Measurements from ENCODE around the gene GAREM2. TPM values are rescaled to one million over a fixed set of nuclear protein-coding genes. Genes with fewer than 3 reads are reported as not detected.
A peak's percentile ranks its signal among the peaks of the same experiment; 100 is the strongest.

Gene GAREM2
- total RNA-seq, 2 donors from 2014 or later: 1.6 TPM

DNA sequence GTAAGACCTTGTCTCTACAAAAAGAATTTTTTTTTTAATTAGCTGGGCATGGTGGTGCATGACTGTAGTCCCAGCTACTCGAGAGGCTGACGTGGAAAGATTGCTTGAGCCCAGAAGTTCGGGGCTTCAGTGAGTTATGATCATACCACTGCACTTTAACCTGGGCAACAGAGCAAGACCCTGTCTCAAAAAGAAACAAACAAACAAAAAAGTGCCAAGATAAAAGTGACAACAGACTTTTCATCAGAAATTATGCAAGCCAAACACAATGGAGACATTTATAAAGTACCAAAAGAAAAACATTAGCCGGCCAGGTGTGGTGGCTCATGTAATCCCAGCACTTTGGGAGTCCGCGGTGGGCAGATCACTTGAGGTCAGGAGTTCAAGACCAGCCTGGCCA lies 44.8 kb downstream of the GAREM2 start:
- Histone ChIP-seq H3K4me1 (no peaks in the 10 kb centered on the region), H3K36me3 (replicated peaks in 1 of 2; ENCODE audit: insufficient read depth in 1 of 2, low read depth in 2 of 2) (peaks cover 0 to 14% of the 10 kb centered on the region in 2 donors), H3K9me3 (no peaks in the 10 kb centered on the region), H3K27me3 (no peaks in the 10 kb centered on the region), H3K27ac (no peak overlapping the region), H3K4me3 (no peak overlapping the region)
- DNase-seq: no peak
- no peak for ATAC-seq
- TF ChIP-seq CTCF (IDR thresholded peaks at IDR 0.05): no peak
- no peak for TF ChIP-seq POLR2A (IDR thresholded peaks at IDR 0.05)
- intact Hi-C loops (cut with DNase I): no loop called here
- WGBS, 2 donors: 82 to 89% methylated on average over 6 of the region's 6 CpGs

DNA sequence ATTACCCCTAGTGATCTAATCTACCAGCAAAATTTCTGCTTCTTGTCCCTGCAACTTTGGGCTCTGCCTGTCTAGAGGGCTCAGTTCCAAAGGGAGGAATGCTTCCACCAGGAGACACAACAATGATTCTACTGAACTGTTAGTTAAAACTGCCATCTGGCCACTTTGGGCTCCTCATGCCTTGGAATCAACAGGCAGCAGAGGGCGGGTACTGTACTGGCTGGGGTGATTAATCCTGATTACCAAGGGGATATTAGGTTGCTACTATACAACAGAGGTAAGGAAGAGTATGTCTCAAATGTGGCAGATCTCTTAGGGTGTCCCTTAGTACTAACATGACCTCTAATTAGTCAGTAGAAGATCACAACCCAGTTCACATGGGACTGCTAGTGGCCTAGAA lies 50.1 kb downstream of the GAREM2 start:
- DNase-seq: no peak
- Histone ChIP-seq H3K4me3 (no peak overlapping the region), H3K27me3 (no peaks in the 10 kb centered on the region), H3K9me3 (no peaks in the 10 kb centered on the region), H3K4me1 (peaks cover 15% of the 10 kb centered on the region), H3K27ac (no peak overlapping the region), H3K36me3 (replicated peaks in 1 of 2; ENCODE audit: insufficient read depth in 1 of 2, low read depth in 2 of 2) (no peaks in the 10 kb centered on the region)
- intact Hi-C loops (cut with DNase I): no loop called here
- no peak for ATAC-seq
- TF ChIP-seq CTCF (IDR thresholded peaks at IDR 0.05): no peak
- WGBS, 2 donors: 94 to 100% methylated on average over 1 of the region's 1 CpG

DNA sequence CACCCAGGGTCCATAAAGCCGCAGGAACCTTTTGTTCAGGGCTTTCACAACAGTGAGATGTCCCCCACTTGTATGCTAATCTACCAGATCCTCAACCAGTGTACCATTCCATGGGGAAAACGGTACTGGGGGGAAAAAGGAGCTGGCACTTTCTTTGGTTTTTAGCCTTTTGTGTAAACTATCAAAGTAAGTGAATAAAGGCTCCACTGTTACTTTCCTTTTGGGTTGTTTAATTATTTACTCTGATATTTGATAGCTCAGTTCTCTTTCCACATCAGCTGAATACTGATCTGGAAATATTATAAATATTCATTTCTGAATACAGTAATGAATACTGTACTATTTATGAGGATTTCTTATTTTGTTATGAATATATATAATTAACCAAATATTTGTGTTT lies 51.2 kb downstream of the GAREM2 start:
- Histone ChIP-seq H3K36me3 (replicated peaks in 1 of 2; ENCODE audit: insufficient read depth in 1 of 2, low read depth in 2 of 2) (peaks cover 0 to 6% of the 10 kb centered on the region in 2 donors), H3K27me3 (no peaks in the 10 kb centered on the region), H3K4me3 (no peak overlapping the region), H3K4me1 (peaks cover 15% of the 10 kb centered on the region), H3K9me3 (no peaks in the 10 kb centered on the region), H3K27ac (peak overlapping the region in 3 of 4 donors; percentile 14 to 56 (median 22))
- WGBS, 2 donors: 63 to 67% methylated on average over 2 of the region's 2 CpGs
- TF ChIP-seq POLR2A (IDR thresholded peaks at IDR 0.05) (no peak), CTCF (IDR thresholded peaks at IDR 0.05) (no peak)
- no peak for DNase-seq
- intact Hi-C loops (cut with DNase I): no loop called here
- ATAC-seq: no peak

DNA sequence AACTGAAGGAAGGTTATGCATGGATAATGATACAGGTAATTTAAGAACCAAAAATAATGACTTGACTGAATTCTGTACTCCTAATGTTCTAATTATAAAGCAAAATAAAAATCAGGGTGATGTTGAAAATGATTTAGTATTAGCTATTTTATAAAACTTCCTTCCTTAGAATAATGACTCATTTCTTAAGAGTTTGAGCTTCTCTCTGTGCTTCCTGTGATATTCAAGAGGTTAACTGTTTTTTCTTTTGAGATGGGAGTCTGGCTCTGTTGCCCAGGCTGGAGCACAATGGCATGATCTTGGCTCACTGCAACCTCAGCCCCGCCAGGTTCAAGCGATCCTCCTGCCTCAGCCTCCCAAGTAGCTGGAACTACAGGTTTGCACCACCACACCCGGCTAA lies 56.7 kb downstream of the GAREM2 start:
- Histone ChIP-seq H3K4me3 (no peak overlapping the region), H3K9me3 (no peaks in the 10 kb centered on the region), H3K27ac (no peak overlapping the region), H3K36me3 (replicated peaks in 1 of 2; ENCODE audit: insufficient read depth in 1 of 2, low read depth in 2 of 2) (peaks cover 14 to 27% of the 10 kb centered on the region in 2 donors), H3K27me3 (no peaks in the 10 kb centered on the region), H3K4me1 (peaks cover 3% of the 10 kb centered on the region)
- no peak for DNase-seq
- WGBS, 2 donors: 95 to 96% methylated on average over 3 of the region's 3 CpGs
- ATAC-seq: no peak
- intact Hi-C loops (cut with DNase I): no loop called here
- TF ChIP-seq CTCF (IDR thresholded peaks at IDR 0.05) (no peak), POLR2A (IDR thresholded peaks at IDR 0.05) (no peak)

- H3K27ac ChIP-seq: no peak overlapping the region
- no peak for TF ChIP-seq CTCF (IDR thresholded peaks at IDR 0.05)
- no peak for TF ChIP-seq POLR2A (IDR thresholded peaks at IDR 0.05)
- H3K27me3 ChIP-seq: no peaks in the 10 kb centered on the region
- DNase-seq: no peak
- no peaks in the 10 kb centered on the region for H3K4me1 ChIP-seq
- ATAC-seq: no peak
- WGBS, 2 donors: 94 to 100% methylated on average over 2 of the region's 2 CpGs
- intact Hi-C loops (cut with DNase I): loop anchor here (10.0 kb wide), 1 partner anchor 54 kb away; no protein-coding TSS in a partner anchor
- H3K9me3 ChIP-seq: no peaks in the 10 kb centered on the region
- H3K4me3 ChIP-seq: no peak overlapping the region
- H3K36me3 ChIP-seq (replicated peaks in 1 of 2; ENCODE audit: insufficient read depth in 1 of 2, low read depth in 2 of 2): peaks cover 20 to 28% of the 10 kb centered on the region in 2 donors
These were observed 57.9 kb downstream of the GAREM2 start for GRCh38 chr2:26230806-26231205.
